Caco-2 (cell line): ENCODE results near the gene PHLDB1. TPM values are rescaled to one million over a fixed set of nuclear protein-coding genes. Genes with fewer than 3 reads are reported as not detected.

ENCODE experiments used
- BruUV-seq: library from RNA; stranded (reverse); fragments of 400-500 nt; replicated peaks from 2 replicates; lab custom pipeline; 2021; lab: Mats Ljungman, UMichigan
- CTCF ChIA-PET: fragments of 300-600 bp; sonication (Branson Sonifier 250); formaldehyde crosslinking; loops from one replicate; lab custom pipeline; 2022; ENCODE audit warnings: antibody characterized with exemption; lab: Charles Lee
- POLR2A ChIA-PET: fragments of 300-600 bp; sonication (Branson Sonifier 250); formaldehyde crosslinking; loops from one replicate; lab custom pipeline; 2022; ENCODE audit warnings: antibody characterized with exemption; lab: Charles Lee
- DNase-seq, 2 experiments: peaks; one replicate each; pipeline versions ENCODE4 v3.0.0 to v3.0.0-alpha.2; 2020 to 2022
- H3K27me3 ChIP-seq: replicated peaks from 2 replicates; pipeline ENCODE4 v1.6.0; 2011; ENCODE audit warnings: low read length; ENCODE audit not compliant: control insufficient read depth, insufficient read depth
- H3K36me3 ChIP-seq: 2 replicates; pipeline ENCODE4 v1.5.1; 2011; ENCODE audit warnings: low read length; ENCODE audit not compliant: control insufficient read depth, insufficient read depth
- H3K4me1 ChIP-seq: fragments of 250-450 bp; sonication (Bioruptor Pico); 2 replicates; pipeline ENCODE4 v1.5.1; 2020; ENCODE audit warnings: mild to moderate bottlenecking
- H3K4me3 ChIP-seq: 2 replicates; pipeline ENCODE4 v1.5.1; 2011; ENCODE audit warnings: low read depth, mild to moderate bottlenecking, control low read depth, low read length
- H3K9me3 ChIP-seq: fragments of 250-450 bp; sonication (Bioruptor Pico); 2 replicates; pipeline ENCODE4 v1.5.1; 2020; ENCODE audit warnings: mild to moderate bottlenecking, moderate library complexity
- H3K27ac Mint-ChIP-seq: one replicate; pipeline ENCODE4 v1.8.0; 2022; ENCODE audit warnings: mixed read lengths; ENCODE audit not compliant: unreplicated experiment
- H3K27me3 Mint-ChIP-seq: one replicate; pipeline ENCODE4 v1.8.0; 2022; ENCODE audit warnings: mixed read lengths; ENCODE audit not compliant: insufficient read depth, unreplicated experiment
- H3K36me3 Mint-ChIP-seq: one replicate; pipeline ENCODE4 v1.8.0; 2022; ENCODE audit warnings: mild to moderate bottlenecking, mixed read lengths; ENCODE audit not compliant: insufficient read depth, unreplicated experiment
- H3K4me1 Mint-ChIP-seq: one replicate; pipeline ENCODE4 v1.8.0; 2022; ENCODE audit warnings: low read depth, mixed read lengths; ENCODE audit not compliant: unreplicated experiment
- H3K4me3 Mint-ChIP-seq: one replicate; pipeline ENCODE4 v1.8.0; 2022; ENCODE audit warnings: mild to moderate bottlenecking, moderate library complexity, mixed read lengths; ENCODE audit not compliant: unreplicated experiment
- H3K9me3 Mint-ChIP-seq: one replicate; pipeline ENCODE4 v1.8.0; 2022; ENCODE audit warnings: mixed read lengths; ENCODE audit not compliant: unreplicated experiment
- intact Hi-C: fragments of 100-400 bp; cut with micrococcal nuclease; formaldehyde crosslinking; loops from one replicate; pipeline ENCODE4 v1.10.0; 2022; ENCODE audit not compliant: unreplicated experiment
- total RNA-seq: library from RNA; stranded (reverse); gene quantifications from 2 replicates; pipeline ENCODE4 v1.2.3, GENCODE V29; 2022
- TF ChIP-seq, protein P1 (sequence below), 2 experiments: fragments of 200-600 bp in 1 of 2; IDR thresholded peaks; 1 replicate in 1 of 2; 2 replicates in 1 of 2; pipeline versions ENCODE4 v1.5.1 to v1.8.0; 2011 to 2022; ENCODE audit warnings: antibody characterized with exemption in 1 of 2, control low read depth in 1 of 2, inconsistent platforms in 1 of 2, low read depth in 1 of 2, low read length in 1 of 2, mild to moderate bottlenecking in 1 of 2, moderate library complexity in 1 of 2; ENCODE audit not compliant: insufficient read depth in 1 of 2, severe bottlenecking in 1 of 2, unreplicated experiment in 1 of 2

PHLDB1 gene
- total RNA-seq, 1 experiment from 2014 or later: 72.1 TPM

DNA sequence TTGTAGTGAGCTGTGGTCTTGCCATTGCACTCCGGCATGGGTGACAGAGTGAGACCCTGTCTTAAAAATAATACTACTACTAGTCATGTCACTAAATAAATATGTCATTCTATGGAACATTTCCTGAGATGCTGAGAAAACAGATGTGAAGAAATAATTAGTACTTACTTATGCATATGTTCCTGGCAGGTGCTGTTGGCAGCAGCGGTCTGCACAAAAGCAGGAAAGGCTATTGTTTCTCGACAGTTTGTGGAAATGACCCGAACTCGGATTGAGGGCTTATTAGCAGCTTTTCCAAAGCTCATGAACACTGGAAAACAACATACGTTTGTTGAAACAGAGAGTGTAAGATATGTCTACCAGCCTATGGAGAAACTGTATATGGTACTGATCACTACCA, 26.4 kb upstream of the PHLDB1 start:
- no peaks in the 10 kb centered on the region for H3K9me3 Mint-ChIP-seq
- no peak overlapping the region for H3K4me3 Mint-ChIP-seq
- POLR2A ChIA-PET: interaction anchor here (0.6 kb wide), 1 partner anchor 9 kb away, joined by 3 read pairs; the partner anchor contains the start of gene ARCN1
- no peak for DNase-seq
- Histone ChIP-seq H3K9me3 (no peaks in the 10 kb centered on the region), H3K27me3 (no peaks in the 10 kb centered on the region), H3K4me3 (no peak overlapping the region), H3K4me1 (no peaks in the 10 kb centered on the region), H3K36me3 (peaks cover 12% of the 10 kb centered on the region)
- no peaks in the 10 kb centered on the region for H3K4me1 Mint-ChIP-seq
- intact Hi-C loops: no loop called here
- CTCF ChIA-PET: no interaction called here
- TF ChIP-seq, protein P1, sequence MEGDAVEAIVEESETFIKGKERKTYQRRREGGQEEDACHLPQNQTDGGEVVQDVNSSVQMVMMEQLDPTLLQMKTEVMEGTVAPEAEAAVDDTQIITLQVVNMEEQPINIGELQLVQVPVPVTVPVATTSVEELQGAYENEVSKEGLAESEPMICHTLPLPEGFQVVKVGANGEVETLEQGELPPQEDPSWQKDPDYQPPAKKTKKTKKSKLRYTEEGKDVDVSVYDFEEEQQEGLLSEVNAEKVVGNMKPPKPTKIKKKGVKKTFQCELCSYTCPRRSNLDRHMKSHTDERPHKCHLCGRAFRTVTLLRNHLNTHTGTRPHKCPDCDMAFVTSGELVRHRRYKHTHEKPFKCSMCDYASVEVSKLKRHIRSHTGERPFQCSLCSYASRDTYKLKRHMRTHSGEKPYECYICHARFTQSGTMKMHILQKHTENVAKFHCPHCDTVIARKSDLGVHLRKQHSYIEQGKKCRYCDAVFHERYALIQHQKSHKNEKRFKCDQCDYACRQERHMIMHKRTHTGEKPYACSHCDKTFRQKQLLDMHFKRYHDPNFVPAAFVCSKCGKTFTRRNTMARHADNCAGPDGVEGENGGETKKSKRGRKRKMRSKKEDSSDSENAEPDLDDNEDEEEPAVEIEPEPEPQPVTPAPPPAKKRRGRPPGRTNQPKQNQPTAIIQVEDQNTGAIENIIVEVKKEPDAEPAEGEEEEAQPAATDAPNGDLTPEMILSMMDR (IDR thresholded peaks at IDR 0.05; ENCODE audit: insufficient read depth in 1 of 2, low read depth in 1 of 2, low read length in 1 of 2, severe bottlenecking in 1 of 2, unreplicated experiment in 1 of 2): no peak
- no peaks in the 10 kb centered on the region for H3K27me3 Mint-ChIP-seq
- BruUV-seq: no TSS peak
- H3K36me3 Mint-ChIP-seq: peaks cover 86% of the 10 kb centered on the region
- H3K27ac Mint-ChIP-seq: no peak overlapping the region

DNA sequence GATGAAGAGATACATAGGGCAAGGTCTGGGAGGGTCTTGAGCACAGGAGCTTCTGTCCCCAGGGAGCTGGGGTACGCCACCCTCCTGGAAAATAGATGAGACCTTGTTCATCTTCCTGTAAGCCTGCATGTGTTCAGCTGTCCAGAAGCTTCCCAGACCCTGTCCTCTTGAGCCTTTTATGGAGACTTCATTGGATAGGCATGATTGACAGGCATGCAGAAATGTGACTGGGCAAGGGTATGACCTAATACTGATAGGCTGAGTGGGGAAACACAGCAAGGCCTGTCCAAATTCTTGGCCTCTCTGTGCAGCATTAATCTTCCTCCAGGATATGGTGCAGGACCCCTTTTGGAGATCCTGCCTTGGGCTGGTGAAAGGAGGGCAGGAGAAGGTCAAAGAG, 19.5 kb upstream of the PHLDB1 start:
- Mint-ChIP-seq H3K9me3 (no peaks in the 10 kb centered on the region), H3K4me1 (no peaks in the 10 kb centered on the region), H3K27me3 (no peaks in the 10 kb centered on the region), H3K36me3 (peaks cover 100% of the 10 kb centered on the region), H3K4me3 (no peak overlapping the region), H3K27ac (no peak overlapping the region)
- Histone ChIP-seq H3K4me1 (no peaks in the 10 kb centered on the region), H3K27me3 (no peaks in the 10 kb centered on the region), H3K9me3 (no peaks in the 10 kb centered on the region), H3K36me3 (peaks cover 12% of the 10 kb centered on the region), H3K4me3 (no peak overlapping the region)
- TF ChIP-seq, protein P1 (IDR thresholded peaks at IDR 0.05; ENCODE audit: insufficient read depth in 1 of 2, low read depth in 1 of 2, low read length in 1 of 2, severe bottlenecking in 1 of 2, unreplicated experiment in 1 of 2): no peak
- ChIA-PET CTCF (no interaction called here), POLR2A (no interaction called here)
- no TSS peak for BruUV-seq
- DNase-seq: no peak
- intact Hi-C loops: no loop called here

DNA sequence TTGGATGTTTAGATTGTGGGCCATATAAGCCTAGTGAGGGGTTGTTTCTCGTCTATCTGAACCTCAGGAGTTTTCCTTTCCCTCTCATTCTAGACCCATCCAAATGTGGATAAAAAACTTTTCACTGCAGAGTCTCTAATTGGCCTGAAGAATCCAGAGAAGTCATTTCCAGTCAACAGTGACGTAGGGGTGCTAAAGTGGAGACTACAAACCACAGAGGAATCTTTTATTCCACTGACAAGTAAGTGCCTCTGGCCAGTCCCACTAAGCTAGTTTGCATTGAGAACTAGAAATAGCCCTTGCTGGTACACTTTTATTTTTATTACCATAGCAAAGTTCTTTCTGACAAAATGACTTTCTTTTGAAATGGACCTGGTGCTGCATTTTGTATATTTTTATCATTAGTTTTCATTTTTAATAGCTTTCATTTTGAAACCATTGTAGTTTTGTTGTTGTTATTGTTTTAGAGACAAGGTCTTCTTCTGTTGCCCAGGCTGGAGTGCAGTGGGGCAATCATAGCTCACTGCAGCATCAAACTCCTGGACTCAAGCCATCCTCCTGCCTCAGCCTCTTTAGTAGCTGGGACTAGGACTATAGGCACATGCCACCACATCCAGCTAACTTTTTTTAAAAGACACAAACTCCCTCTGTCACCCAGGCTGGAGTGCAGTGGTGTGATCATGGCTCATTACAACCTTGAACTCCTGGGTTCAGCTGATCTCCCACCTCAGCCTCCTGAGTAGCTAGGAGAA, 14.6 kb upstream of the PHLDB1 start:
- Histone ChIP-seq H3K4me3 (no peak overlapping the region), H3K36me3 (peaks cover 7% of the 10 kb centered on the region), H3K9me3 (no peaks in the 10 kb centered on the region), H3K4me1 (no peaks in the 10 kb centered on the region), H3K27me3 (no peaks in the 10 kb centered on the region)
- BruUV-seq: no TSS peak
- intact Hi-C loops: no loop called here
- ChIA-PET CTCF (interaction anchor here (0.9 to 3.9 kb wide), 2 partner anchors 14 to 47 kb away, joined by 7 to 38 read pairs; partner anchors contain the start of gene PHLDB1), POLR2A (no interaction called here)
- Mint-ChIP-seq H3K9me3 (no peaks in the 10 kb centered on the region), H3K4me1 (peaks cover 4% of the 10 kb centered on the region), H3K27me3 (no peaks in the 10 kb centered on the region), H3K36me3 (peaks cover 100% of the 10 kb centered on the region), H3K27ac (no peak overlapping the region), H3K4me3 (no peak overlapping the region)
- no peak for DNase-seq
- TF ChIP-seq, protein P1 (IDR thresholded peaks at IDR 0.05; ENCODE audit: insufficient read depth in 1 of 2, low read depth in 1 of 2, low read length in 1 of 2, severe bottlenecking in 1 of 2, unreplicated experiment in 1 of 2): no peak
